GM10847 (cell line): ENCODE data around the gene HHAT.

Experiments used
- POLR2A ChIP-seq: IDR thresholded peaks from 2 replicates; pipeline ENCODE4 v1.6.1; 2011; ENCODE audit not compliant: insufficient read length; ENCODE audit errors: extremely low read depth

HHAT gene

GRCh38 chr1:210328746-210329503 lies at the start of gene HHAT:
Gene HHAT (plus strand): TSS chr1:210328902. CDS start chr1:210348976, 20,074 bp downstream.
- TF ChIP-seq POLR2A, result no peak

- no peak for TF ChIP-seq POLR2A
Measured at GRCh38 chr1:210280221-210280620, 48.5 kb upstream of the HHAT start.

- TF ChIP-seq POLR2A, result no peak
Measured at GRCh38 chr1:210288116-210288515, 40.6 kb upstream of the HHAT start.

GRCh38 chr1:210289248-210289647 lies 39.5 kb upstream of the HHAT start:
- no peak for TF ChIP-seq POLR2A

DNA sequence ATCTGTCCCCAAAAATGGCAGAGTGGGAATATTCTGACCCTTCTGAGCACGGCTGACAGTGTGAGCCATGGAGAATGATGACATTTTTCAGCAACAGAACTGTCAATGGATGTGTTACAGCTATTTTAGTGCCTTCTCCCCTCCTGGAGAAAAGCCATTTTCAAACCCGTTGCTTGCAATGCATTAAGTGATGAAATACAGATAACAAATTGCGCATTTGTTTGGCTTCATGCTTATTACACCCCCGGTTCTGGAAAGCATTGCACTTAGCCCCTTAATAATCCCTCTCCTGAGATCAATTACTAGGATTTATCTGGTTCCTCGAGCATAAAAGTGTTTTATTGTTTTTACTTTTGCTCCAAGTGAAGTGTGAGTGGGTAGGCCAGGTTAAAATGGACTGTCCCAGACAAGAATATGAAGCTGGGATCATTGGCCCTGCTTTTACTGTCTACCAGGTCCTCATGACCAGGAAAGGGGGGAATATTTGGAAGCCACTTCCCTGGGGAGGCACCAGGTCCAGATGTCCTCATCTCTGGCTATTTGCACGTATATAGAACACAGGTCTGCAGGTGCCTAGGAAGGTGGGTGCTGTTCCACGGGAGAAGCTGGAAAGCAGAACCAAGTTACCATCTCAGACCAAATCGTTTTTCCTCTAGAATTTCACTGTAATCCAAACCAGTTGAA lies 37.5 kb upstream of the HHAT start:
- TF ChIP-seq POLR2A, result no peak

DNA sequence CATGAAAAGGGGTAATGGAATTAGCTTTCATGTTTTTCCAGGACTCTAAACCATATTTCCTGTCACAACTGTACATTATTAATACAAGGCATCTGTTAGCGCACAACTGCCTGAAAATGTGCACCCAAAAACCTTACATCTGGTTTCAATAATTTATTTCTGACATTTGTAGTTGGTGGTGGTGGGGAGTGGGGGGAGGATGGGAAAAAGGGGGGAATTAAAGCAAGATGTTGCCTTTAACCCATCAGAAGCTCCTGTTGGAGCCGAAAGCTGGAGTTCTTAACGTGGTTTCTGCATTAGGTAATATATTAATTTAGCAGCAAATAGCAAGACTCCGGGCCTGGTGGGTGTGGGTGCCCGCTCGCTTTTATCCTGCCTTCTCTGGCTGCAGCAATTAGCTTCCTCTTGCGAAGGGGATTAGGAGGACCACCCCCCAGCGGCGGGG lies 36.9 kb upstream of the HHAT start:
- no peak for TF ChIP-seq POLR2A

DNA sequence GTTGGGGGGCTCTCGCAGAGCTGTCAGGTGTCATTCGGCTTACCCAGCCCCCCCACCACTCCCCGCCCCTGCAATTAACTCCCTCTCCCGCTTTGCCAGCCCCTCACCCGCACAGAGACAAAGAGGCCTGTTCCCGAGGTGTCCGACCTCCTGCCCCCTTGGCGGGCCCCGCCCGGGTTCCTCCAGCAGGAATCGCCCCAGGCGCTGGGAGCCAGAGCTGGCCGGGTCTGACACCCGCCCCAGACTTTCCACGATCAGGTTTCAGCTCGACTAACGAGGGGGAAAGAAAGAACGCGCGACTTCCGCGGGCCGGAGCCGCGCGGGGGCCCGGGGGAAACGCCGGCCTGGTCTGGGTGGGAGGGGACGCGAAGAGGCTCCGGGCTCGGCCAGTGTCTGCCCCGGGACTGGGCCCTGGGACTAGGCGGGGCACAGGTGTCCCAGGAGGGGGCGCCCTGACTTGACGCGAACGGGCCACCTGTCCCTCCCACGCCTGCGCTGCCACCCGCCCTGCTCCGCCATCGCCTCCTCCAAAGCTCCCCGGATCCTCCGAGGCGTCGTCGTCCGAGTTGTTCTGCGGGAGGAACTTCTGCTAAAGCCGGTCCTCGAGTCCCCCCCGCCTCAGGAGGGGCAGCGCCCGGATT lies 36.4 kb upstream of the HHAT start:
- TF ChIP-seq POLR2A, result no peak

GRCh38 chr1:210293171-210293607 lies 35.5 kb upstream of the HHAT start:
- no peak for TF ChIP-seq POLR2A

- TF ChIP-seq POLR2A, result no peak
Measured at GRCh38 chr1:210294999-210295745, 33.5 kb upstream of the HHAT start.

DNA sequence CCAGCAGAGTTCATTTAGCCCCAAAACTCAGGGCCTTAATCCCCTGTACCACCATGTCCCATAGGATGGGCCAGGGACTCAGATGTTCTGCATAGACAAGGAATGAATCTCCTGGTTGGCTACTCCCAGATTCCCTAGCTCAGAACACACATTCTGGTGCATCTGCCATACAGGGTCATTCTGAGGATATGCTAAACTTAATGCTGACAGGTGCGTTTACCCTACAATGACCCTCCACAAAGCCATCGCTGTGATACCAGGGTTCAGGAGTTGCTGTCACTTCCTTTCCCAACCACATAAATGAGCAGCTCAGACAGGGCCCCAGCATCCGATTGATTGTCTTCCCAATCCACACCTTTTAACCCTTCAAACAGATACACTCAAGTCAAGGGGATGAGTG lies 32.0 kb upstream of the HHAT start:
- no peak for TF ChIP-seq POLR2A

DNA sequence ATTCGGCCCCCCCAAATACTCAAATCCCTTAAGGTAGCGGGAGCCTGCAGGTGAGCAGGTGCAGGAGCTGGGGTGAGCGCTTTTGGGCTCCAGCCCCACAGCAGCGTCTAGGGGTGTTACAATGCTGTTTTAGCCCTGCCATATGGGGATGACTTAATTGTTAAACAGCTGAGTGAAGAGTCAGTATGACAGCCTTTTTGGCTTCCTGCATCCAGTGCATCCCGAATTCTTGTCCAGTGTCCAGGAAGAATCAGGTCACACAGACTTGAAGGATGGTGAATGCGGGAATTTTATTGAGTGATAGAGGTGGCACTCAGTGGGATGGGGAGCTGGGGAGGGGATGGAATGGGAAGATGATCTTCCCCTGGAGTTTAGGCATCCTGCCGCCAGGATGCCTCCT lies 30.4 kb upstream of the HHAT start:
- no peak for TF ChIP-seq POLR2A

- TF ChIP-seq POLR2A, result no peak
Measured at GRCh38 chr1:210298936-210299335, 29.8 kb upstream of the HHAT start.

DNA sequence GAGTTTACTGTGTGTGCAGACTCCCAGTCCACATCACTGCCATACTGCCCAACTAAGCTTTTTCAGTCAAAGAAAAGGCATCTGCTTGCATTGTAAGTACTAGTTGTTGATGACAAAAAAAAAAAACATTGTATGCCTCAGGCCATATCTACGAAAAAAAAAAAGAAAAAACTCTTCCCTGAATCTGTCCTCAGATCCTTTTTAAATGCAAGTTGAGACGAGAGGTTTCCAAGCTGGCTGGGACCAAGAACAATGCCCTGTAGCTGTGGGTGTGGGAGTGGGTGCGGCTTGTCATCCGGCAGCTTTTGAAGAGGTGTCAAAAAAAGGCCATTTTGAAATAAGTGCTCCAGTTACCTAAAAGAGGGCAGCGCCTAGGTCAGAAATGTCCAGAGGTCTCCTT lies 29.2 kb upstream of the HHAT start:
- TF ChIP-seq POLR2A, result no peak

- TF ChIP-seq POLR2A, result no peak
Measured at GRCh38 chr1:210300923-210301614, 27.6 kb upstream of the HHAT start.

DNA sequence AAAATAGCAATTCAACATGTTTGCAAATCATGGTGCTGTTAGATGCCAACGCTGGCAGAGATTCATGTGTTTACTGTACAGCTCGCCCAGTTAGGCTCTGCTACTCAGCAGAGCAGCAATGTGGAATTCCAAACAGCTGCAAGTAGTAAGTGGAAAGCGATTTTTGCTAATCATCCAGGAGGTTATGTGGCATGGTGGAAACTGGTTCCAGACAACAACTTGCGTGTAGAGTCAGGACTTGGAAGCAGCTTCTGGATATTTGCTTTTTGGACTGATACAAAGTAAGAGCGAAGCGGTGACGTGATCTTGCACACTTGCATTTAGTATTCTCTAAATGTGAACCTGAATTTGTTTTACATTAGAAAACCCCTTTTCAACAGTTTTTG lies 27.1 kb upstream of the HHAT start:
- no peak for TF ChIP-seq POLR2A
